Sigmoid colon (tissue), 7 donors: ENCODE measurements around the gene RGS7. TPM values are rescaled to one million over a fixed set of nuclear protein-coding genes. Genes with fewer than 3 reads are reported as not detected.
"Not testable (repeated sequence)": the region's sequence is repeated elsewhere in the genome, so short reads cannot be mapped to it uniquely, and the experiment has no call there.

Experiments
- DNase-seq: peaks from one replicate; pipeline ENCODE4 v3.0.0-alpha.2; 2019
- H3K27ac ChIP-seq, 4 donors: fragments of 200-600 bp; sonication (generic); one replicate each; pipeline ENCODE4 v1.5.1; 2016 to 2019; ENCODE audit warnings: mild to moderate bottlenecking in 1 of 4
- H3K27me3 ChIP-seq, 3 donors: fragments of 200-600 bp; sonication (generic); one replicate each; pipeline ENCODE4 v1.5.1; 2019; ENCODE audit warnings: mild to moderate bottlenecking in 1 of 3
- H3K36me3 ChIP-seq, 4 donors: fragments of 200-600 bp; sonication (generic); one replicate each; pipeline ENCODE4 v1.5.1; 2016 to 2019
- H3K4me1 ChIP-seq, 4 donors: fragments of 200-600 bp; sonication (generic); one replicate each; pipeline ENCODE4 v1.5.1; 2017 to 2019
- H3K4me3 ChIP-seq, 4 donors: fragments of 200-600 bp; sonication (generic); one replicate each; pipeline ENCODE4 v1.5.1; 2017 to 2019; ENCODE audit warnings: mild to moderate bottlenecking in 2 of 4, moderate library complexity in 1 of 4
- H3K9me3 ChIP-seq, 4 donors: fragments of 200-600 bp in 3 of 4; sonication (generic) in 3 of 4; one replicate each; pipeline versions ENCODE4 v1.5.1 to v1.6.1; 2013 to 2019
- CTCF ChIP-seq, 4 experiments: fragments of 450-650 bp in 3 of 4; fragments of 200-600 bp in 1 of 4; IDR thresholded peaks; one replicate each; pipeline ENCODE4 v1.5.1; 2016 to 2019; ENCODE audit warnings: antibody characterized with exemption in 4 of 4, mild to moderate bottlenecking in 3 of 4, moderate library complexity in 2 of 4
- EP300 ChIP-seq, 4 donors: sonication (generic); formaldehyde crosslinking; IDR thresholded peaks; one replicate each; pipeline ENCODE4 v1.6.1; 2017; ENCODE audit warnings: antibody characterized with exemption in 4 of 4
- POLR2A ChIP-seq, 2 donors: fragments of 450-650 bp; IDR thresholded peaks; one replicate each; pipeline ENCODE4 v1.6.1; 2016; ENCODE audit warnings: antibody characterized with exemption in 2 of 2, mild to moderate bottlenecking in 2 of 2, moderate library complexity in 2 of 2
- POLR2AphosphoS5 ChIP-seq, 4 donors: sonication (generic); formaldehyde crosslinking; IDR thresholded peaks; one replicate each; pipeline ENCODE4 v1.6.1; 2017; ENCODE audit warnings: antibody characterized with exemption in 4 of 4
- WGBS, 2 donors: extraction: QIAGEN DNeasy Blood & Tissue Kit; methylation state at CpG; one replicate each; pipeline ENCODE4 v1.1.7; 2013; 5-methylcytosine and 5-hydroxymethylcytosine counted together
- intact Hi-C: fragments of 100-400 bp; cut with DNase I; formaldehyde crosslinking; loops from one replicate; pipeline ENCODE4 v1.15.1; 2023
- polyA plus RNA-seq, 3 donors: library from polyadenylated mRNA; stranded (reverse); fragments of 200-250 nt; gene quantifications; one replicate each; pipeline ENCODE4 v1.2.3, GENCODE V29; 2013
- total RNA-seq, 4 donors: library from RNA; depleted of rRNA; stranded (reverse); fragments of >200 nt; gene quantifications; one replicate each; pipeline ENCODE4 v1.1.0, GENCODE V29; 2016
- donor health status: healthy with polysubstance abuse.
- donor health status: Bipolar disorder and iron deficiency.
- donor health status: healthy.

Gene RGS7
- total and polyA plus RNA-seq, 7 donors = 0.10 to 1.8 (median 0.33) TPM; not detected in 4

- no peak overlapping the region for H3K27ac ChIP-seq
- no peaks in the 10 kb centered on the region for H3K9me3 ChIP-seq
- H3K4me3 ChIP-seq = no peak overlapping the region
- peaks cover 0 to 10% (median 3%) of the 10 kb centered on the region in 4 donors for H3K4me1 ChIP-seq
- no peaks in the 10 kb centered on the region for H3K27me3 ChIP-seq
- no peak for TF ChIP-seq EP300 (IDR thresholded peaks at IDR 0.05)
- TF ChIP-seq CTCF (IDR thresholded peaks at IDR 0.05) = no peak
- no peak for TF ChIP-seq POLR2A (IDR thresholded peaks at IDR 0.05)
- TF ChIP-seq POLR2AphosphoS5 (IDR thresholded peaks at IDR 0.05) = no peak
- intact Hi-C loops = no loop called here
- DNase-seq = no peak
- WGBS, 2 donors = 69 to 85% methylated on average over 5 of the region's 5 CpGs
- no peaks in the 10 kb centered on the region for H3K36me3 ChIP-seq
Observed at GRCh38 chr1:240765732-240766363, 591.2 kb downstream of the RGS7 start.

GRCh38 chr1:240763771-240764170, 593.2 kb downstream of the RGS7 start:
- H3K27ac ChIP-seq = no peak overlapping the region
- no peak overlapping the region for H3K4me3 ChIP-seq
- H3K4me1 ChIP-seq = peaks cover 0 to 10% (median 3%) of the 10 kb centered on the region in 4 donors
- no peaks in the 10 kb centered on the region for H3K36me3 ChIP-seq
- H3K9me3 ChIP-seq = no peaks in the 10 kb centered on the region
- DNase-seq = no peak
- 96 to 97% methylated on average over 12 of the region's 12 CpGs for WGBS, 2 donors
- intact Hi-C loops = no loop called here
- TF ChIP-seq CTCF (IDR thresholded peaks at IDR 0.05) (no peak), EP300 (IDR thresholded peaks at IDR 0.05) (no peak), POLR2A (IDR thresholded peaks at IDR 0.05) (no peak), POLR2AphosphoS5 (IDR thresholded peaks at IDR 0.05) (no peak)
- H3K27me3 ChIP-seq = no peaks in the 10 kb centered on the region

- H3K27me3 ChIP-seq, H3K27ac ChIP-seq, H3K36me3 ChIP-seq, H3K9me3 ChIP-seq, intact Hi-C loops, H3K4me3 ChIP-seq, DNase-seq: not testable (repeated sequence)
- WGBS, 2 donors = 90 to 93% methylated on average over 7 of the region's 7 CpGs
- H3K4me1 ChIP-seq = peaks cover 0 to 10% (median 3%) of the 10 kb centered on the region in 4 donors
Observed at GRCh38 chr1:240763095-240763494, 593.9 kb downstream of the RGS7 start.

GRCh38 chr1:240762471-240762987, 594.5 kb downstream of the RGS7 start:
- H3K4me3 ChIP-seq, intact Hi-C loops, DNase-seq, H3K9me3 ChIP-seq, H3K27me3 ChIP-seq, H3K27ac ChIP-seq, H3K36me3 ChIP-seq: not testable (repeated sequence)
- H3K4me1 ChIP-seq = peaks cover 0 to 10% (median 3%) of the 10 kb centered on the region in 4 donors
- 96 to 98% methylated on average over 42 of the region's 42 CpGs for WGBS, 2 donors

- intact Hi-C loops, H3K4me3 ChIP-seq, H3K4me1 ChIP-seq, H3K27me3 ChIP-seq, DNase-seq, H3K9me3 ChIP-seq, H3K36me3 ChIP-seq, H3K27ac ChIP-seq: not testable (repeated sequence)
- whole genome bisulfite sequencing, 2 donors = 72 to 79% methylated on average over 6 of the region's 6 CpGs
Observed at GRCh38 chr1:240758777-240759176, 598.2 kb downstream of the RGS7 start.

- Histone ChIP-seq H3K4me1 (no peaks in the 10 kb centered on the region), H3K4me3 (no peak overlapping the region), H3K9me3 (no peaks in the 10 kb centered on the region), H3K27ac (no peak overlapping the region), H3K36me3 (no peaks in the 10 kb centered on the region), H3K27me3 (no peaks in the 10 kb centered on the region)
- TF ChIP-seq POLR2A (IDR thresholded peaks at IDR 0.05) = no peak
- no peak for TF ChIP-seq CTCF (IDR thresholded peaks at IDR 0.05)
- no peak for TF ChIP-seq POLR2AphosphoS5 (IDR thresholded peaks at IDR 0.05)
- TF ChIP-seq EP300 (IDR thresholded peaks at IDR 0.05) = no peak
- DNase-seq = no peak
- intact Hi-C loops = no loop called here
- WGBS, 2 donors = 65 to 77% methylated on average over 1 of the region's 1 CpG
Observed at GRCh38 chr1:240758296-240758695, 598.7 kb downstream of the RGS7 start.
